ENCODE data around the gene PAQR6.

DNA sequence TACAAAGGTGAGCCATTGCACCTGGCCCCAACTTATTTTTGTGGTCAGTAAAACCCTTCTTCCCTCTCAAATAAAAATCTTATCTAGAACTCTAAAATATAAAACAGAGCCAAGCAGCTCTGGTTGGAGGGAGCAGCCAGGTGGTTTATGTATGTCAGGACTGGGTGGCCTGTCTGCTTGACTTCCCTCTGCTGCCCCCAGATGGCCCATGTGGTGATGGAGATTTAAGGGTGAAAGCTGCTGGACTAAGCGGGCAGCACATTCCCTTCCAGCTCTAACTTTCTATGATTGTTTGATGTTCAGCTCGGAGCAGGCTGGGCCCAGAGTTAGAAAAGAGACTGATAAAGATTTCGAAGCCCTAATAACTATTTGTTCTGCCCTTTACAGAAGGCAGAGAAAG is 11.9 kb upstream of the PAQR6 start:
- TF ChIP-seq, protein P1, sequence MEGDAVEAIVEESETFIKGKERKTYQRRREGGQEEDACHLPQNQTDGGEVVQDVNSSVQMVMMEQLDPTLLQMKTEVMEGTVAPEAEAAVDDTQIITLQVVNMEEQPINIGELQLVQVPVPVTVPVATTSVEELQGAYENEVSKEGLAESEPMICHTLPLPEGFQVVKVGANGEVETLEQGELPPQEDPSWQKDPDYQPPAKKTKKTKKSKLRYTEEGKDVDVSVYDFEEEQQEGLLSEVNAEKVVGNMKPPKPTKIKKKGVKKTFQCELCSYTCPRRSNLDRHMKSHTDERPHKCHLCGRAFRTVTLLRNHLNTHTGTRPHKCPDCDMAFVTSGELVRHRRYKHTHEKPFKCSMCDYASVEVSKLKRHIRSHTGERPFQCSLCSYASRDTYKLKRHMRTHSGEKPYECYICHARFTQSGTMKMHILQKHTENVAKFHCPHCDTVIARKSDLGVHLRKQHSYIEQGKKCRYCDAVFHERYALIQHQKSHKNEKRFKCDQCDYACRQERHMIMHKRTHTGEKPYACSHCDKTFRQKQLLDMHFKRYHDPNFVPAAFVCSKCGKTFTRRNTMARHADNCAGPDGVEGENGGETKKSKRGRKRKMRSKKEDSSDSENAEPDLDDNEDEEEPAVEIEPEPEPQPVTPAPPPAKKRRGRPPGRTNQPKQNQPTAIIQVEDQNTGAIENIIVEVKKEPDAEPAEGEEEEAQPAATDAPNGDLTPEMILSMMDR (IDR thresholded peaks at IDR 0.05) = no peak
- no peak for TF ChIP-seq POLR2A (IDR thresholded peaks at IDR 0.05)

Measured in thyroid gland (tissue), 4 donors.